ENCODE results near the gene TBCD. TPM values are rescaled to one million over a fixed set of nuclear protein-coding genes. Genes with fewer than 3 reads are reported as not detected.

TBCD gene
- total and polyA plus RNA-seq, 9 of the 15 experiments (the other 6 are each of a cell fraction or from before 2014, with no cell fraction given): 8.9 to 98.5 (median 28.0) TPM

DNA sequence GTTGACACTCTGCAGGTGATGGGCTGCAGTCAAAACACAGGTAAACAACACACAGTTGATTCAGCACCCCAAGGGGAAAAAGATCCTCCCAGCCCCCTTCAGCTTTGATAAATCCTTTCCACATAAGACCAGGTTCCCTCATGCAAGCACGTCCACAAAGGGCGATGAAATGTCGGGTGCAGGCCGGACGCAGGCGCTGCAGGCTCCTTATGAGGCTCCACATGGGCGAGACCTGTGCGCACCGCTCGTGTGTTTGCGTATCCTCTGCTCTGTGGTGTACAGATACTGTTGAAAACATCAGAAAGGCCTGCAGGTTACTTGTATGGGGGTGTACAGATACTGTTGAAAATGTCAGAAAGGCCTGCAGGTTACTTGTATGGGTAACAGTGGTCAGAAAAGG lies 102.4 kb downstream of the TBCD start:
- CTCF ChIA-PET (ENCODE audit: low intra/inter-chr PET ratio): no interaction called here
- POLR2A ChIA-PET: interaction anchor here (1.9 kb wide), 1 partner anchor 28 kb away, joined by 4 read pairs; no protein-coding TSS in a partner anchor

More for the DNA sequence above, 102.4 kb downstream of the TBCD start:
- no peaks in the 10 kb centered on the region for H3K9me1 ChIP-seq (ENCODE audit: control insufficient read depth, insufficient read depth, low read length)
- no TSS peak for BruUV-seq (replicated peaks)
- H4K20me1 ChIP-seq (replicated peaks; ENCODE audit: control insufficient read depth, insufficient read depth, low read length): no peaks in the 10 kb centered on the region
- no peak overlapping the region for H2AFZ ChIP-seq (ENCODE audit: low read depth, low read length)
- DNase-seq (ENCODE audit: extremely low read depth in 1 of 4, low spot score in 3 of 4) (no peak), ATAC-seq (no peak), FAIRE-seq (no peak)
- no peaks in the 10 kb centered on the region for H3K27me3 ChIP-seq (ENCODE audit: control insufficient read depth in 2 of 2, insufficient read depth in 2 of 2, low read length in 2 of 2)
- peaks cover 3% of the 10 kb centered on the region; the same call in 2 of the 3 replicates for H3K79me2 ChIP-seq (ENCODE audit: control insufficient read depth, insufficient read depth, low read length)
- peaks cover 1 to 28% of the 10 kb centered on the region in 2 experiments; a peak in 4 of 5 replicates for H3K4me1 ChIP-seq (replicated peaks in 1 of 2; ENCODE audit: control insufficient read depth in 2 of 2, insufficient read depth in 2 of 2, low read length in 2 of 2)
- no peak overlapping the region for H3K27ac ChIP-seq (ENCODE audit: extremely low read depth, low read depth, low read length)
- H3K9ac ChIP-seq (ENCODE audit: insufficient read depth in 1 of 2, low read depth in 2 of 2, low read length in 2 of 2): no peak overlapping the region
- H3K9me3 ChIP-seq (replicated peaks; ENCODE audit: control insufficient read depth, insufficient read depth, low read depth, low read length): no peaks in the 10 kb centered on the region; the same call in 1 of the 2 replicates
- no peak overlapping the region for H3K4me2 ChIP-seq (ENCODE audit: insufficient read depth, low read length)
- H3K4me3 ChIP-seq: no peak overlapping the region
- peaks cover 17% of the 10 kb centered on the region for H3K36me3 ChIP-seq (ENCODE audit: control insufficient read depth, insufficient read depth, low read length)
- in situ Hi-C loops (cut with MboI): no loop called here
- TF ChIP-seq ZNF551 (CRISPR knock-in tag; IDR thresholded peaks at IDR 0.05) (no peak), ZFP36 (IDR thresholded peaks at IDR 0.05; ENCODE audit: low read depth, low read length, partially characterized antibody) (no peak), ZC3H8 (IDR thresholded peaks at IDR 0.05) (no peak), HNRNPK (IDR thresholded peaks at IDR 0.05; ENCODE audit: low read depth, low read length, poor library complexity, severe bottlenecking) (no peak)
- TF ChIP-seq, protein P1, sequence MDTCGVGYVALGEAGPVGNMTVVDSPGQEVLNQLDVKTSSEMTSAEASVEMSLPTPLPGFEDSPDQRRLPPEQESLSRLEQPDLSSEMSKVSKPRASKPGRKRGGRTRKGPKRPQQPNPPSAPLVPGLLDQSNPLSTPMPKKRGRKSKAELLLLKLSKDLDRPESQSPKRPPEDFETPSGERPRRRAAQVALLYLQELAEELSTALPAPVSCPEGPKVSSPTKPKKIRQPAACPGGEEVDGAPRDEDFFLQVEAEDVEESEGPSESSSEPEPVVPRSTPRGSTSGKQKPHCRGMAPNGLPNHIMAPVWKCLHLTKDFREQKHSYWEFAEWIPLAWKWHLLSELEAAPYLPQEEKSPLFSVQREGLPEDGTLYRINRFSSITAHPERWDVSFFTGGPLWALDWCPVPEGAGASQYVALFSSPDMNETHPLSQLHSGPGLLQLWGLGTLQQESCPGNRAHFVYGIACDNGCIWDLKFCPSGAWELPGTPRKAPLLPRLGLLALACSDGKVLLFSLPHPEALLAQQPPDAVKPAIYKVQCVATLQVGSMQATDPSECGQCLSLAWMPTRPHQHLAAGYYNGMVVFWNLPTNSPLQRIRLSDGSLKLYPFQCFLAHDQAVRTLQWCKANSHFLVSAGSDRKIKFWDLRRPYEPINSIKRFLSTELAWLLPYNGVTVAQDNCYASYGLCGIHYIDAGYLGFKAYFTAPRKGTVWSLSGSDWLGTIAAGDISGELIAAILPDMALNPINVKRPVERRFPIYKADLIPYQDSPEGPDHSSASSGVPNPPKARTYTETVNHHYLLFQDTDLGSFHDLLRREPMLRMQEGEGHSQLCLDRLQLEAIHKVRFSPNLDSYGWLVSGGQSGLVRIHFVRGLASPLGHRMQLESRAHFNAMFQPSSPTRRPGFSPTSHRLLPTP (IDR thresholded peaks at IDR 0.05; ENCODE audit: borderline replicate concordance, extremely low read depth, insufficient read length): no peak
- intact Hi-C loops (cut with micrococcal nuclease): no loop called here
- WGBS (ENCODE audit: insufficient coverage, low coverage, missing lambda C conversion rate): 94% methylated on average over 10 of the region's 11 CpGs
